ENCODE results near the gene RBM34. TPM values are rescaled to one million over a fixed set of nuclear protein-coding genes. Genes with fewer than 3 reads are reported as not detected.
A peak's percentile ranks its signal among the peaks of the same experiment; 100 is the strongest.

Gene RBM34
- total and polyA plus RNA-seq, 2 donors from 2014 or later = 65.8 to 68.9 TPM

DNA sequence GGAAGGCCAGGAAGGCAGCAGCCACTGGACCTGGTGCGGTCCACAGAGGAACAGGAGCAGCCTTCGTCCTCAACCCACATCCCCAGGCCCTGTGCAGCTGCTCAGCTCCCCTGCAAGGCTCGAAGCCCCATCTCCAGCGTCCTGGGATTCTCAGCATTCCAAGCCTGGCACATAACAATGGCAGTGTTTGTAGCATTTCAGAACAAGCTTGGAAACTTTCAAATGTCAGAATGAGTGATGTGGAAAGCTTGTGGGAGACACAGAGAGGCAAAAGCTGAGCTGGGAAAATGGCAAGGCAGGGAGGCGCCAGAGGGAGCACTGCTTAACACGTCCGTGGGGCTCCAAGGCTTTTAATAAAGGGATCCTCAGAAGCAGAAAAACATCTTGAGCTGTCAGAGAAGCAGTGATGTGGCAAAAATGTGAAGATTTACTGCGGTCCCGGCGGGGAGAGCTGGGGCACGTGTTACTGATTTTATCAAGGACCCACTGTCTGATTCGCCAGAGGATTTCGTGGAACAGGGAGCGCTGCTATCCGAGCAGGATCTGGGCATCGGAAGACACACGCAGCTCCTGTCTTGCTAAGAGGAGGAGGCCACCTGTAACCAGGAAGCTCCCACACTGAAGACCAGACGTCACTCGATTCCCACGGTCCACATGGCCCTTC lies 70.5 kb downstream of the RBM34 start:
- no peak overlapping the region for H3K27ac ChIP-seq (ENCODE audit: low read depth in 2 of 2, low read length in 2 of 2)
- no peak overlapping the region for H3K4me3 ChIP-seq (ENCODE audit: low read length in 3 of 3)
- H3K4me1 ChIP-seq (ENCODE audit: control insufficient read depth in 2 of 3, insufficient read depth in 2 of 3, low read depth in 1 of 3, low read length in 3 of 3) = peaks cover 0 to 11% (median 7%) of the 10 kb centered on the region in 3 donors
- H3K9ac ChIP-seq (ENCODE audit: low read length in 3 of 3) = peak overlapping the region in 1 of 3 donors; percentile 60
- H3K27me3 ChIP-seq (ENCODE audit: control insufficient read depth, insufficient read depth, low read length) = no peaks in the 10 kb centered on the region
- H3K9me3 ChIP-seq (ENCODE audit: control insufficient read depth in 2 of 3, insufficient read depth in 1 of 3, low read length in 3 of 3) = no peaks in the 10 kb centered on the region
- H3K36me3 ChIP-seq (ENCODE audit: control insufficient read depth in 2 of 3, insufficient read depth in 3 of 3, low read length in 3 of 3) = no peaks in the 10 kb centered on the region
- FAIRE-seq (no peak), DNase-seq (peak in 4 of 5 donors; percentile 75 to 91 (median 84))
- no peak for TF ChIP-seq CTCF (IDR thresholded peaks at IDR 0.05; ENCODE audit: borderline replicate concordance, extremely low read depth, insufficient read depth)
- intact Hi-C loops (cut with DNase I) = loop anchor here (5.0 kb wide), 1 partner anchor 603 kb away; no protein-coding TSS in a partner anchor

DNA sequence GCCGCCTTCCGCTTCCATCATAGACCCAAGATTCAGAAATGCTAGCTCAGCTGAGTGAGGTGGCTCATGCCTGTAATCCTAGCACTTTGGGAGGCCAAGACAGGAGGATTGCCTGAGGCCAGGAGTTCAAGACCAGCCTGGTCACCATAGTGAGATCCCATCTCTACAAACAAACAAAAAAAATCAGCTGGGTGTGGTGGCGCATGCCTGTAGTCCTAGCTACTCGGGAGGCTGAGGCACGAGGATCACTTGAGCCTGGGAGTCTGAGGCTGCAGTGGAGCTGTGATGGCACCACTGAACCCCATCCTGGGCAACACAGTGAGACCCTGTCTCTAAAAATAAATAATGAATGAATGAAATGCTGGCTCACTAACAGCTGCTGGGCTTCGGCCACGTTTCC lies 72.1 kb downstream of the RBM34 start:
- Histone ChIP-seq H3K4me1 (ENCODE audit: control insufficient read depth in 2 of 3, insufficient read depth in 2 of 3, low read depth in 1 of 3, low read length in 3 of 3) (peaks cover under 1 to 15% (median 11%) of the 10 kb centered on the region in 3 donors), H3K9me3 (ENCODE audit: control insufficient read depth in 2 of 3, insufficient read depth in 1 of 3, low read length in 3 of 3) (no peaks in the 10 kb centered on the region), H3K4me3 (ENCODE audit: low read length in 3 of 3) (no peak overlapping the region), H3K9ac (ENCODE audit: low read length in 3 of 3) (no peak overlapping the region), H3K27ac (ENCODE audit: low read depth in 2 of 2, low read length in 2 of 2) (no peak overlapping the region), H3K36me3 (ENCODE audit: control insufficient read depth in 2 of 3, insufficient read depth in 3 of 3, low read length in 3 of 3) (no peaks in the 10 kb centered on the region), H3K27me3 (ENCODE audit: control insufficient read depth, insufficient read depth, low read length) (no peaks in the 10 kb centered on the region)
- no peak for DNase-seq
- intact Hi-C loops (cut with DNase I) = loop anchor here (10.0 kb wide), 1 partner anchor 484 kb away; no protein-coding TSS in a partner anchor
- TF ChIP-seq CTCF (IDR thresholded peaks at IDR 0.05; ENCODE audit: borderline replicate concordance, extremely low read depth, insufficient read depth) = no peak
- FAIRE-seq = no peak

DNA sequence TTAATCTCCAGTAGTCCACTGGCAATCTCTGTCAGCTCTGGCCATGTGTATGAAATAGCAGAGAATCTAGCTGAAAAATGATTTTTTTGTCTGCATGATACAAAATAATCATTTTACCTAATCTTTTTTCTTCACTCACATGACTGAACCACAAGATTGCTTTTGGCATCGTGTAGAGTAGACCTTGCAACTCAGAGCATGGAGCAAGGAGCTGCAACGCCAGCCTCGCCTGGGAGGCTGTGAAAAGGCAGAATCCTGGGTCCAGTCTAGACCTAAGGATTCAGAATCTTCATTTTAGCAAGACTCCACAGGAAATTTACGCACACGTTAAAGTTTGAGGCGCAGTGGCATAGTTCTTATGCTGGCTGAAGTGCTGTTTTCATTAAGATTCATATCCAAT lies 72.6 kb downstream of the RBM34 start:
- no peak for FAIRE-seq
- no peaks in the 10 kb centered on the region for H3K9me3 ChIP-seq (ENCODE audit: control insufficient read depth in 2 of 3, insufficient read depth in 1 of 3, low read length in 3 of 3)

More for the DNA sequence above, 72.6 kb downstream of the RBM34 start:
- H3K9ac ChIP-seq (ENCODE audit: low read length in 3 of 3) = no peak overlapping the region
- no peak overlapping the region for H3K27ac ChIP-seq (ENCODE audit: low read depth in 2 of 2, low read length in 2 of 2)
- intact Hi-C loops (cut with DNase I) = loop anchor here (10.0 kb wide), 1 partner anchor 484 kb away; no protein-coding TSS in a partner anchor
- H3K36me3 ChIP-seq (ENCODE audit: control insufficient read depth in 2 of 3, insufficient read depth in 3 of 3, low read length in 3 of 3) = no peaks in the 10 kb centered on the region
- no peak overlapping the region for H3K4me3 ChIP-seq (ENCODE audit: low read length in 3 of 3)
- H3K27me3 ChIP-seq (ENCODE audit: control insufficient read depth, insufficient read depth, low read length) = no peaks in the 10 kb centered on the region
- H3K4me1 ChIP-seq (ENCODE audit: control insufficient read depth in 2 of 3, insufficient read depth in 2 of 3, low read depth in 1 of 3, low read length in 3 of 3) = peaks cover 2 to 15% (median 10%) of the 10 kb centered on the region in 3 donors
- no peak for TF ChIP-seq CTCF (IDR thresholded peaks at IDR 0.05; ENCODE audit: borderline replicate concordance, extremely low read depth, insufficient read depth)
- DNase-seq = no peak
